ENCODE measurements around the gene NID2. TPM values are rescaled to one million over a fixed set of nuclear protein-coding genes. Genes with fewer than 3 reads are reported as not detected.

The NID2 gene
- total RNA-seq, 1 experiment from 2014 or later = 12.6 TPM

DNA sequence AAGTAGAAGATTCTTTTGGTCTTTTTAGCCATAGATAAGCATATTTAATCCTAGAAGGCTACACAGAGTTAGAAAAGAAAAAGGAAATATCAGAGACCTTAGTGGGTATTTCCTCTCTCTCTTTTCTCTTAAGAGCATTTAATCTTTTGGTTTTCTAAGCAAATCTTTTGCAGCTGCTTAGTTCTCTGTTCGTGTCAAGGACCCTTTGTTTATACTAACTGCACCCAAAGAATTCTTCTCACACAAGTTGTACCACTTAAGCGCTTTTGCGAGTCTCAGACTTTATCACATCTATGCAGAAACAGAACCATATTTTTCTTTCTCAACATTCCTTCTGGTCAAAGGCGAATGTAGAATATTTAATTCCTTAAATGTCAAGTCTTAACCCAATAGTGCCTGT is 17.9 kb upstream of the NID2 start:
- no peaks in the 10 kb centered on the region for H3K36me3 ChIP-seq (ENCODE audit: insufficient read depth, low read length, poor library complexity, severe bottlenecking)
- DNase-seq (ENCODE audit: low spot score) = no peak
- TF ChIP-seq EZH2 (IDR thresholded peaks at IDR 0.05; ENCODE audit: borderline replicate concordance, low read depth, low read length, poor library complexity, severe bottlenecking) (no peak), CTCF (conservative IDR thresholded peaks at IDR 0.05; ENCODE audit: low read depth, low read length) (no peak)
- H3K27me3 ChIP-seq (replicated peaks; ENCODE audit: insufficient read depth, low read depth, low read length, poor library complexity) = no peaks in the 10 kb centered on the region
- no peak overlapping the region for H3K4me3 ChIP-seq (ENCODE audit: low read depth, low read length, poor library complexity, severe bottlenecking)
- POLR2A ChIA-PET (ENCODE audit: low non-redundant PET) = no interaction called here
- no peaks in the 10 kb centered on the region for H3K9me3 ChIP-seq (ENCODE audit: low read depth, low read length, poor library complexity, severe bottlenecking)
- intact Hi-C loops (cut with micrococcal nuclease; ENCODE audit: unreplicated experiment) = no loop called here
- CTCF ChIA-PET = no interaction called here
- H3K27ac ChIP-seq (ENCODE audit: low read depth, low read length, poor library complexity, severe bottlenecking) = no peak overlapping the region
- BruUV-seq (replicated peaks) = no TSS peak
- H3K4me1 ChIP-seq (ENCODE audit: insufficient read depth, low read length, poor library complexity, severe bottlenecking) = no peaks in the 10 kb centered on the region

GRCh38 chr14:52082903-52083302 is 14.0 kb upstream of the NID2 start:
- POLR2A ChIA-PET (ENCODE audit: low non-redundant PET) = no interaction called here
- CTCF ChIA-PET = no interaction called here
- no peak for DNase-seq (ENCODE audit: low spot score)
- Histone ChIP-seq H3K4me3 (ENCODE audit: low read depth, low read length, poor library complexity, severe bottlenecking) (no peak overlapping the region), H3K27ac (ENCODE audit: low read depth, low read length, poor library complexity, severe bottlenecking) (no peak overlapping the region), H3K4me1 (ENCODE audit: insufficient read depth, low read length, poor library complexity, severe bottlenecking) (no peaks in the 10 kb centered on the region), H3K36me3 (ENCODE audit: insufficient read depth, low read length, poor library complexity, severe bottlenecking) (no peaks in the 10 kb centered on the region), H3K27me3 (replicated peaks; ENCODE audit: insufficient read depth, low read depth, low read length, poor library complexity) (no peaks in the 10 kb centered on the region), H3K9me3 (ENCODE audit: low read depth, low read length, poor library complexity, severe bottlenecking) (no peaks in the 10 kb centered on the region)
- intact Hi-C loops (cut with micrococcal nuclease; ENCODE audit: unreplicated experiment) = no loop called here
- BruUV-seq (replicated peaks) = no TSS peak
- TF ChIP-seq EZH2 (IDR thresholded peaks at IDR 0.05; ENCODE audit: borderline replicate concordance, low read depth, low read length, poor library complexity, severe bottlenecking) = no peak
- no peak for TF ChIP-seq CTCF (conservative IDR thresholded peaks at IDR 0.05; ENCODE audit: low read depth, low read length)

DNA sequence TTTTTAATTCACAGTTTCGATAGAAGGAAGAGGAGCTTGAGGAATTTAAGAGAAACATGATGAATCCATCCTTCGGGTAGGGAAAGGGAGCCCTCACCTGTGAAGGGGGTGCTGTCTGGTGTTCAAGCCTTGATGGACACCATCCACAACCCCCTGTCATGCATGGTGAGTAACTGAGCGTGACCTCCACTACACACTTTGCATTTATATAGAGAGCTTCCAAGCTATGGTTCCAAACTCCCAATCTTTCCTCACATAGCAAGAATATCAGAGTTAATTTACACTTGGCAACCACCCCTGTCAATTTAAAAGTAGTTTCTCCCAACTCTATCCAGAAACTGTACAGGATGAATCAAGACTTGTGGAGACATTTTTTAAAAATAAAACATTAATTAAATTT is 13.1 kb upstream of the NID2 start:
- H3K9me3 ChIP-seq (ENCODE audit: low read depth, low read length, poor library complexity, severe bottlenecking) = no peaks in the 10 kb centered on the region
- no peak overlapping the region for H3K27ac ChIP-seq (ENCODE audit: low read depth, low read length, poor library complexity, severe bottlenecking)
- H3K4me3 ChIP-seq (ENCODE audit: low read depth, low read length, poor library complexity, severe bottlenecking) = no peak overlapping the region
- TF ChIP-seq EZH2 (IDR thresholded peaks at IDR 0.05; ENCODE audit: borderline replicate concordance, low read depth, low read length, poor library complexity, severe bottlenecking) = no peak
- no peak for TF ChIP-seq CTCF (conservative IDR thresholded peaks at IDR 0.05; ENCODE audit: low read depth, low read length)
- intact Hi-C loops (cut with micrococcal nuclease; ENCODE audit: unreplicated experiment) = no loop called here
- ChIA-PET POLR2A (ENCODE audit: low non-redundant PET) (no interaction called here), CTCF (no interaction called here)
- H3K4me1 ChIP-seq (ENCODE audit: insufficient read depth, low read length, poor library complexity, severe bottlenecking) = no peaks in the 10 kb centered on the region
- DNase-seq (ENCODE audit: low spot score) = no peak
- no peaks in the 10 kb centered on the region for H3K36me3 ChIP-seq (ENCODE audit: insufficient read depth, low read length, poor library complexity, severe bottlenecking)
- no peaks in the 10 kb centered on the region for H3K27me3 ChIP-seq (replicated peaks; ENCODE audit: insufficient read depth, low read depth, low read length, poor library complexity)
- no TSS peak for BruUV-seq (replicated peaks)

Measured in A673 (cell line).